GM23248 (cell line): Measurements from ENCODE around the gene PPP1R37.

Source experiments
- EZH2 ChIP-seq: fragments of 200-600 bp; sonication (generic); IDR thresholded peaks from 2 replicates; pipeline ENCODE4 v1.6.1; 2018; ENCODE audit warnings: antibody characterized with exemption, mild to moderate bottlenecking; ENCODE audit not compliant: insufficient read depth, poor library complexity, severe bottlenecking
- EZH2phosphoT487 ChIP-seq: fragments of 200-600 bp; sonication (generic); IDR thresholded peaks from 2 replicates; pipeline ENCODE4 v1.6.1; 2018; ENCODE audit warnings: antibody characterized with exemption, moderate library complexity, mild to moderate bottlenecking, low read depth; ENCODE audit not compliant: insufficient read depth

- TF ChIP-seq EZH2 (no peak), EZH2phosphoT487 (no peak)
Observed at GRCh38 chr19:45130236-45130635, 37.3 kb downstream of the PPP1R37 start.
